Spinal cord (tissue), 10 donors: ENCODE data around the gene RUNDC1. TPM values are rescaled to one million over a fixed set of nuclear protein-coding genes. Genes with fewer than 3 reads are reported as not detected.

Experiments
- DNase-seq, 6 donors: peaks; one replicate each; pipeline versions ENCODE4 v3.0.0 to v3.0.0-alpha.2; 2013 to 2015; ENCODE audit warnings: low spot score in 6 of 6, low read depth in 4 of 6
- H3K27ac ChIP-seq: one replicate; pipeline ENCODE4 v1.5.1; 2013; ENCODE audit warnings: low read depth, low read length, control low read depth
- H3K27me3 ChIP-seq: one replicate; pipeline ENCODE4 v1.6.1; 2013; ENCODE audit warnings: low read length; ENCODE audit not compliant: control insufficient read depth, insufficient read depth
- H3K36me3 ChIP-seq: one replicate; pipeline ENCODE4 v1.6.1; 2013; ENCODE audit warnings: low read length; ENCODE audit not compliant: control insufficient read depth, insufficient read depth
- H3K4me1 ChIP-seq: one replicate; pipeline ENCODE4 v1.6.1; 2013; ENCODE audit warnings: low read length; ENCODE audit not compliant: control insufficient read depth, insufficient read depth
- H3K4me3 ChIP-seq: one replicate; pipeline ENCODE4 v1.5.1; 2013; ENCODE audit warnings: low read depth, low read length, control low read depth
- H3K9me3 ChIP-seq: one replicate; pipeline ENCODE4 v1.6.1; 2013; ENCODE audit warnings: low read length; ENCODE audit not compliant: control insufficient read depth, insufficient read depth
- WGBS: methylation state at CpG from one replicate; pipeline ENCODE4 v1.1.5; 2013; ENCODE audit warnings: missing lambda C conversion rate; ENCODE audit not compliant: insufficient coverage; 5-methylcytosine and 5-hydroxymethylcytosine counted together
- polyA plus RNA-seq, 2 donors: library from polyadenylated mRNA; unstranded; fragments of 120-200 nt; gene quantifications; one replicate each; pipeline ENCODE4 v1.2.1, GENCODE V29; 2013; ENCODE audit not compliant: insufficient read length in 2 of 2
- total RNA-seq, 2 donors: library from RNA; depleted of rRNA in 1 of 2; stranded (reverse); fragments of 120-200 nt in 1 of 2; fragments of >200 nt in 1 of 2; gene quantifications; one replicate each; pipeline versions ENCODE4 v1.2.3 to v1.2.4, GENCODE V29; 2013 to 2014
- donor health status: healthy.

The RUNDC1 gene
- total and polyA plus RNA-seq, 4 donors: 12.2 to 21.3 (median 16.8) TPM

DNA sequence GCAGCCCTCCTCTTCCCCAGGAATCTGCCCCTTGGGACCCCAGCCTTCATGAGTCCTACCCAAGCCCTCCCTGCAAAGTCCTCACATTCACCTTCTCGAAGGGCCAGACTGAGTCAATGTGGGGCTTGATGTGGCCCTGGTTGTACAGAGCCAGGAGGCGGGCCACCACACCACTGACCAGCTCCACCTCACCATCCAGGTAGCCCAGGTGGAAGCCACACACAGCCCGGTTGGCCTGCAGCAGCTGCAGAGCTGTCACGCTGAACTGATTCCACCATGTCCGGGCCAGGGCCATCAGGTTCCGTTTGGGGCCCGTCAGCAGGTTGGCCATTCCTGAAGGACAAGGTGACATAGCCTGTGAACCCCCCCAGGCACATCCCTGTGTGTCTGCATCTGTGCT is 35.9 kb downstream of the RUNDC1 start:
- DNase-seq: no peak
- no peaks in the 10 kb centered on the region for H3K9me3 ChIP-seq
- H3K36me3 ChIP-seq: peaks cover 58% of the 10 kb centered on the region
- H3K27ac ChIP-seq: no peak overlapping the region
- H3K4me3 ChIP-seq: no peak overlapping the region
- H3K27me3 ChIP-seq: no peaks in the 10 kb centered on the region
- WGBS: 94% methylated on average over 7 of the region's 7 CpGs
- peaks cover 54% of the 10 kb centered on the region for H3K4me1 ChIP-seq

DNA sequence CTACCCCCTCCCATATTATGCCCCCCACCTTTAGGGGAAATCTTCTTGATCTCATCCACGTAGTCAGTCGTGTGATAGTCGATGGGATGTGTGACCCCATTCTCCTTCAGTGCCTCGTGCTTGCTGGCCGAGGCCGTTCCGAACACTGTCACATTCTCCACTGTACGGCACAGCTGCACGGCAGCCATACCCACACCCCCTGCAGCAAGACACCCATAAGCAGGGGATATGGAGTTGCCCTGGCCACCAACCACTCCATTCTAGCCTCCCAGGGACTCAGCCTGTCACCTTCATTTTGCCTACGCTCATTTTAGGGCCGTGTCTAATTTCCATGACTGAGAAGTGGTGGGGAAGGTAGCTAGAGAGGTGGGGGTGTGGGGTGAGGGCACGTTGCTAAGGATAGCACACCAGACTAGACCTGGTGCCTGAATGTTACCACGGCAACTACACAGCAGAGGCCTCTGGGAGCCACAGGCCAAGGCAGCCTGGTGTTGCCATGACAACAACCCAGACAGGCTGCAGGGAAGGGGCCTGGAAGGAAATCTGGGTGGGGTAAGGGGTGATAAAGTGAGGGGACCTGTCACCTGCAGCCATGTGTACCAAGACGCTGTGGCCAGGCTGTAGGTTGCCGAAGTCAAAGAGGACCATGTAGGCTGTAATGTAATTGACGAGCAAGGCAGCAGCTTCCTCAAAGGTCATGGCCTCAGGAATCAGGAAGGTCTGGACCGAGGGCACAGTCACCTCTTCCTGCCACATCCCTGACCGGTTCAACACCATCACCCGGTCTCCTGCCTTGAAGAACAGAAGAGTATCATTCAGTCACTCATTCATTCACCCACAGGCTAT is 37.9 kb downstream of the RUNDC1 start:
- Histone ChIP-seq H3K27ac (no peak overlapping the region), H3K4me3 (no peak overlapping the region), H3K36me3 (peaks cover 46% of the 10 kb centered on the region), H3K4me1 (peaks cover 58% of the 10 kb centered on the region), H3K27me3 (no peaks in the 10 kb centered on the region), H3K9me3 (no peaks in the 10 kb centered on the region)
- peak in 3 of 6 donors; percentile 49 to 87 (median 68) for DNase-seq
- WGBS: 25% methylated on average over 14 of the region's 19 CpGs

DNA sequence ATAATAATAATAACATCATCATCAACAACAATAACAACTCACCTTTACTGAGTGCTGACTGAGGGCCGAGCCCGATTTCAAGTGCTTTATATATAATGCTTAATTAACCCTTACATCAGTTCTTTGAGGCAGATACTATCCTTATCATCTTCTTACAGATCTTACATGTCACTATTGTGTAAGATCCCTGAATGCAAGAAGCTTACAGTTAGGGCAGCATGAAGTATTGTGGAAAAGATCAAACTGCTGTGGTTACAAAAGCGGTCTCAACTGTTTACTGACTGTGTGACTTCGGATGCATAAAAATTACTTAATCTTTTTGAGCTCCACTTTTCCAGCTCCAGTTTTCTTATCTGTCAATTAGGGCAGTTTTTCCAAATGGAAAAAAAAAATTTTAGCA is 38.6 kb downstream of the RUNDC1 start:
- Histone ChIP-seq H3K36me3 (peaks cover 39% of the 10 kb centered on the region), H3K4me1 (peaks cover 55% of the 10 kb centered on the region), H3K4me3 (no peak overlapping the region), H3K9me3 (no peaks in the 10 kb centered on the region), H3K27ac (no peak overlapping the region), H3K27me3 (no peaks in the 10 kb centered on the region)
- WGBS: no CpG with 5 or more reads among the region's 4 CpGs
- no peak for DNase-seq

DNA sequence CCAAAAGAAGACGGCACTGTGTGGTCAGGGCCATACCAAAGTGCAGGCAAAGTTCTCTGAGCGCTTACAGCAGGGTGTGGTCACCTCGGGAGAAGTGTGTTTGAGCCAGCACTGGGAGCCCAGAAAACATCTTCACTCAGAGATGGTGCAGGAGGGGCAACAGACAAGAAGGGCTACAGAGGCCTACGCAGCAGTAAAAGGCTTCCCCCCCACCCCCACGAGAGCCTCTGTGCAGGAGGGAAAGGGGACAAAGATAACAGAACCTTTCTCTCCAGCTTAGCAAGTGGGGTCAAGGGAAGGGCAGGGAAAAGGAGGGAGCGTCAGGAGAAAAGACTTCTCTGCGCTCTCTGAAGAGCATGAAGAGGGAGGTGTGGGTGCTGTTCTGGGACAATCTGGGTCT is 39.1 kb downstream of the RUNDC1 start:
- WGBS: 31% methylated on average over 3 of the region's 7 CpGs
- DNase-seq: no peak
- peaks cover 56% of the 10 kb centered on the region for H3K4me1 ChIP-seq
- H3K27me3 ChIP-seq: no peaks in the 10 kb centered on the region
- H3K9me3 ChIP-seq: no peaks in the 10 kb centered on the region
- peak overlapping the region; percentile 2 for H3K27ac ChIP-seq
- H3K36me3 ChIP-seq: peaks cover 34% of the 10 kb centered on the region
- H3K4me3 ChIP-seq: no peak overlapping the region

DNA sequence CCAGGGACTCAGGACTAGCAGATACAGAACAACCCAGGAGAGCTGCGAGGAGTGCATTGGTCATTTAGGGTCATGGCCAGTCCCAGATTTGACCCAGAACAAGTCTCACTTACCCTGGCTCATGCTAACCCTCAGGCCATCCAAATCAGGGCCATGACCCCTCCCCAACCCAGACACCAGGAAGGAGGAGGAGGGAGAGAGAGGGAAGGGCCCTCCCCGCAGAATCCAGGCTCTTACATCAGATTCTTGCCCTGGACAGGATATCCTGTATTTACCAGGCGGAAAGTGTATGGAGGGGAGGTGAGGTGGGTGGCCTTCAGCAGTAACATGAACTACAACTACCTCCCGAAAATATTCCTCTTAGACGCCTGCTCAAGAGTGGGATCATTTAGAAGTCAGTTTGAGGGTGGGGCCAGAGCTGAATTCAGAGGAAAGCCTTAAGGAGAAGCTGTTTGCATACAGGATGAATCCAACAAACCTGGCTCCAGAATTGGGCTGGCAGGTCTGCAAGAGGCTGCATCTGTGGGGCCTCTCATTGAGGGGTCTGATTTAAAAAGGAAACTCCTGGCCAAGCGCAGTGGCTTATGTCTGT is 39.8 kb downstream of the RUNDC1 start:
- Histone ChIP-seq H3K27me3 (no peaks in the 10 kb centered on the region), H3K4me3 (peak overlapping the region; percentile 88), H3K9me3 (no peaks in the 10 kb centered on the region), H3K36me3 (peaks cover 32% of the 10 kb centered on the region), H3K27ac (peak overlapping the region; percentile 2), H3K4me1 (peaks cover 61% of the 10 kb centered on the region)
- no peak for DNase-seq
- WGBS: 83% methylated on average over 2 of the region's 6 CpGs

DNA sequence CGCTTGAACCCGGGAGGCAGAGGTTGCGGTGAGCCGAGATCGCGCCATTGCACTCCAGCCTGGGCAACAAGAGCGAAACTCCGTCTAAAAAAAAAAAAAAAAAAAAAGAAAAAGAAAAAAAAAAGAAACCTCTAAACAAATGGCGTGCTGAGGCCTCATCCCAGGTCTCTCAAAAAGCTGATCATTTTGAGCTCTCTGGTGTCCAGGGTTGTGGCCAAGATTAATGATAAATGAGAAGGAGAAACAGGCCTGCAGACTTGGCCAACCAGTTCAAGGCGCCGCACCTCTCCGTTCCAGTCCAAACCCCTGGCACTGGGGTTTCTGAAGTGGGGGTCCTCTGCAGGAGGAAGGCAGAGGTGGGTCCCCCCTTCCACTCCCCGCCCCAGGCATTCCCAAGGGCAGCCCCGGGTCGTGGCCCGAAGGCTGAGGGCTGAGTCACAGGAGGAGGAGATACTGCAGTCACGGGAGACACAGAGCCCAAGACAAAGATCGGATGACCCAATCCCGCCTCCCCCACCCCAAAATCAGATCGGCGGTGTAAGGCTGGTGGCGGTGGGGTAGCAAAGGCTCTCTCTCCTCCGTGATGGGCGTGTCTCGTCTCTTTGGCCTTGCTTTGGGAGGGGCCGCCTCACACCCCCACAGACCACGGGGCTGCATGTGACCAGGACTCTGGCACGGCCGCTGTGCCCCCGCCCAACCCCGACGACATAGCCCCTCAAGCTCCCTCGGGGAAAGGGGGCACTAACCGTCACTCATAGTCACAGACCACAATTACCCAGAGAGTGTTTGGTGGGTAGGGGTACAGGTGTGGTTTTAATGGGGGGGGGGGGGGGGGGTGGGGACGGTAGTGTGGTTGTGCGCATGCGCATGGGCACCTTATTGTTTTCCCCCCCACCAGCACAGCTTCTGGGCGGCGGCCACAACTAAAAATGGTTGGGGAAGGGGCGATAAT is 40.7 kb downstream of the RUNDC1 start:
- Histone ChIP-seq H3K27me3 (no peaks in the 10 kb centered on the region), H3K36me3 (peaks cover 22% of the 10 kb centered on the region), H3K9me3 (no peaks in the 10 kb centered on the region), H3K4me3 (peak overlapping the region; percentile 88), H3K27ac (peak overlapping the region; percentile 77), H3K4me1 (peaks cover 60% of the 10 kb centered on the region)
- DNase-seq: peak in 2 of 6 donors; percentile 76 to 83
- WGBS: no CpG with 5 or more reads among the region's 40 CpGs

DNA sequence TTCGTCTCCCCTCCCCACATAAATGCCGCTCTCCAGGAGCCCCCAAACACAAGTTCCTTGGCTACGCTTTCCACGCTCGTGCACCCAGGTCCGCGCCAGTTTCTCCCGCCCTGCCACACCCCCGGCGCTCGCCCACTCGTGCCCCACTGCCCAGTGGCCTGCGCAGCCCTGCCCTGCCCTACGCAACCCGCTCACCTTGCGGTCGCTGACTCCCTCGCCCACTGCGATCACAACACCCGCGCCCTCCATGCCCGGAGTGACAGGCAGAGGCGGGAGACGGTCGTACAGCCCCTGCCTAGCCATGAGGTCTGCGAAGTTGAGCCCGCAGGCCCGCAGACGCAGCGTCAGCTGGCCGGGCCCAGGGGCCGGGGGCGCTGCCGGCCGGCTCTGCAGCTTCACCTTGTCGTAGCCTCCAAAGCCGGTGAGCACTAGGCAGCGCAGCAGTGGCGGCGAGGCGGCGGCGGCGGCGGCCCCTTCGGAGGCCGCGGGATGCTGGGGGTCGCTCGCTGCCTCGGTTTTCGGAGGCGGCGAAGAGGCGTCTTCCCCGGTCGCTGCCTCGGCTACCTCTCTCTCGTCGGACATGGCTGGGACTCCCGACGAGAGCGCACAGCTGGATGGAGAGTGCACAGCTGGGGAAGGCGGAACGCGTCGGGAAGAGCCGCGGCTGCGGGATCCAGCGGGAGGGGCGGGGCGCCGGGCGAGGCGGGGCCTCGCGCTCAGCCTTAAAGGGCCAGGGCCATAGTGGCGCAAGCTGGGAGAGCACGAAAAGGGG is 41.6 kb downstream of the RUNDC1 start, which contains the start of gene VAT1:
VAT1 (minus strand) TSS at position 645 of the 772 bp plus-strand sequence; CDS start at position 582, 63 bp downstream.
- WGBS: under 1% methylated on average over 78 of the region's 80 CpGs
- Histone ChIP-seq H3K4me1 (peaks cover 64% of the 10 kb centered on the region), H3K36me3 (peaks cover 14% of the 10 kb centered on the region), H3K4me3 (peak within 1 kb of the TSS; percentile 88), H3K9me3 (no peaks in the 10 kb centered on the region), H3K27me3 (no peaks in the 10 kb centered on the region), H3K27ac (peak within 1 kb of the TSS; percentile 77)
- DNase-seq: peak in 3 of 6 donors; percentile 69 to 94 (median 93)

DNA sequence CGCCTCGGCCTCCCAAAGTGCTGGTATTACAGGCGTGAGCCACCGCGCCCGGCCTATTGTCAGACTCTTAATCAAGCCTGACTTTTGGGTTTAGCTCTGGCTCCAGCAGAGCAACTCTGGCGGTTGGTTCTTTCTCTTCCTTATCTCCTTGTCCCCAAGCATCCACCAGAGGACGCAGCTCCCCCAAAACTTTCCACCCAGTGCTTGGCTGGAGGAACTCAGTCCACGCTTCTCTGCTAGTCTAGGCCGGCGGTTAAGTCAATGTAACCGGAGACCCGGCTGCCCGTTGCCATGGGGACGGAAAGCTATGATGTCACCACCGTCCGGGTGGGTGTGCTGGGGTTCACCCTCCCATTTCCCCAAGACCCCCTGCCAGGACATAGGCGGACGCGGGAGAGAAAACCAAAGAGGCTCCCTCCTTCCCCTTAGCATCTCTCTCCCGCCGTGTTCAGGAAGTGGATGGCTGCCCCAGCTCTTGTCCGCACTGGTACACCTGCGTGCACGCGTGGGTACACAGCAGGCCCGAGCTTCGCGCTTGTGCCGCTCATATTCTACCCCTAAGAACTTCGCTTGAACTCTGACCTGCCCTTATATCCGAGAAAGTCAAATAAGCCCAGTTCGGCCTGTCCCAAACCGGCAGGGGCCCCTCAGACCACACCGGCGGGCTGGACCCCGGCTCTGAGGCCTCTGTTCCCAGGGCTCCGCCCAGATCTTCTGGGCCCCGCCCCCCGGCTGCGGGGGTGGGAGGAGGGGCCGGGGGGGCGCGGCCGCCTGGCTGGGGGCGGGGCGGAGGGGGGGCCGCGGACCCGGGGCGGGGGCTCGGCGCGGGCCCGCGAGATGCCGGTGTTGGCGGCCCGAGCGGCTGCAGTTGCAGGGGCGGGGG is 44.3 kb downstream of the RUNDC1 start, which contains the start of gene RND2:
RND2 (plus strand) TSS at position 825 of the 883 bp plus-strand sequence. CDS start 117 bp downstream, outside the sequence.
- peaks cover 72% of the 10 kb centered on the region for H3K4me1 ChIP-seq
- peak within 1 kb of the TSS; percentile 90 for H3K4me3 ChIP-seq
- H3K9me3 ChIP-seq: no peaks in the 10 kb centered on the region
- H3K36me3 ChIP-seq: peaks cover 21% of the 10 kb centered on the region
- peak; percentile 86 to 99 (median 93) for DNase-seq
- WGBS: under 1% methylated on average over 50 of the region's 61 CpGs
- H3K27ac ChIP-seq: peak within 1 kb of the TSS; percentile 94
- no peaks in the 10 kb centered on the region for H3K27me3 ChIP-seq
